ENCODE data around the gene TNFRSF13B. TPM values are rescaled to one million over a fixed set of nuclear protein-coding genes. Genes with fewer than 3 reads are reported as not detected.

The TNFRSF13B gene
- polyA plus RNA-seq, 4 donors, result not detected

Other genes with a start within 250 kb of the TNFRSF13B start
- gene MPRIP, start 70.3 kb upstream of the TNFRSF13B start, polyA plus RNA-seq (ENCODE audit: insufficient read length in 4 of 4), result 100 to 1,000 TPM; 140 to 180 (median 164) TPM
- gene PLD6, start 234.2 kb upstream of the TNFRSF13B start, polyA plus RNA-seq (ENCODE audit: insufficient read length in 4 of 4), result 1 to 10 TPM; 3.6 to 4.3 (median 3.9) TPM